HCT116 (cell line): ENCODE measurements around the gene GPR26.

Source experiments
- CEBPB ChIP-seq: IDR thresholded peaks from 2 replicates; pipeline ENCODE4 v1.6.1; 2012; ENCODE audit warnings: low read depth
- EZH2 ChIP-seq: fragments of 200-600 bp; sonication (generic); IDR thresholded peaks from 2 replicates; pipeline ENCODE4 v1.6.1; 2017; ENCODE audit warnings: antibody characterized with exemption, mixed run types
- EZH2phosphoT487 ChIP-seq: fragments of 200-600 bp; IDR thresholded peaks from 2 replicates; pipeline ENCODE4 v1.6.1; 2018; ENCODE audit warnings: antibody characterized with exemption, borderline replicate concordance
- JUND ChIP-seq: IDR thresholded peaks from 2 replicates; pipeline ENCODE4 v1.6.1; 2012
- POLR2A ChIP-seq: IDR thresholded peaks from 2 replicates; pipeline ENCODE4 v1.7.0; 2011; ENCODE audit warnings: borderline replicate concordance; ENCODE audit not compliant: insufficient read depth, insufficient read length; ENCODE audit errors: extremely low read depth
- POLR2AphosphoS5 ChIP-seq: IDR thresholded peaks from 2 replicates; pipeline ENCODE4 v1.6.1; 2011; ENCODE audit warnings: mild to moderate bottlenecking, low read depth, low read length, moderate library complexity
- RAD21 ChIP-seq: IDR thresholded peaks from 2 replicates; pipeline ENCODE4 v1.6.1; 2012; ENCODE audit warnings: low read depth, mild to moderate bottlenecking
- SP1 ChIP-seq: IDR thresholded peaks from 2 replicates; pipeline ENCODE4 v1.6.1; 2012; ENCODE audit warnings: low read depth
- TCF7L2 ChIP-seq: IDR thresholded peaks from 2 replicates; pipeline ENCODE4 v1.7.0; 2011; ENCODE audit warnings: borderline replicate concordance, inconsistent platforms; ENCODE audit not compliant: insufficient read depth, insufficient read length; ENCODE audit errors: extremely low read depth
- ZNF274 ChIP-seq: fragments of 200-500 bp; sonication (Bioruptor generic); IDR thresholded peaks from 2 replicates; pipeline ENCODE4 v1.6.1; 2014; ENCODE audit warnings: mild to moderate bottlenecking, low read depth, low read length, inconsistent platforms
- TF ChIP-seq, protein P1 (sequence below), 3 experiments: fragments of 200-600 bp in 1 of 3; sonication (generic) in 1 of 3; IDR thresholded peaks in 2 of 3; conservative IDR thresholded peaks in 1 of 3; 2 replicates each; pipeline ENCODE4 v1.5.1; 2012 to 2017; ENCODE audit warnings: low read depth in 2 of 3, low read length in 2 of 3, antibody characterized with exemption in 1 of 3, borderline replicate concordance in 1 of 3, control low read depth in 1 of 3, mild to moderate bottlenecking in 1 of 3, mixed read lengths in 1 of 3, mixed run types in 1 of 3, moderate library complexity in 1 of 3; ENCODE audit not compliant: insufficient read depth in 1 of 3

DNA sequence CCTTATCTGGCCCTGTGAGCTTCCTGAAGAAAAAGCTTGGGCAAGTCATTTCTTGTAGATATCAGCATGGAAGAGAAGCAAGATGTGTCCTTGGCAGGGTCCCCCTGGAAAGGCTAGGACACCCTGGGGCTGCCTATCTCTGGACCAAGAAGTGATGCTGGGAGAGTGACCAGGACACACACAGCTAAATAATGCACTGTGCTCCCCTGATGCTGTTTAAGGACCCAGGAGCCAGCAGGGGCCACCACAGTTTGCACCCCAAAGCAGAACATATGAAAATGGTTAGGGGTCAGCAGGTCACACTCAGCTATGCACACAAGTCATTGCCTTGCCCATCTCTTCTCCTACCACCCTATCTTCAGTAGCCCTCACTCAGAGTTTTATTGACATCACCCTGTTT lies 47.9 kb upstream of the GPR26 start:
- TF ChIP-seq ZNF274: no peak
- TF ChIP-seq RAD21: no peak
- no peak for TF ChIP-seq JUND
- no peak for TF ChIP-seq CEBPB
- no peak for TF ChIP-seq SP1
- TF ChIP-seq, protein P1, sequence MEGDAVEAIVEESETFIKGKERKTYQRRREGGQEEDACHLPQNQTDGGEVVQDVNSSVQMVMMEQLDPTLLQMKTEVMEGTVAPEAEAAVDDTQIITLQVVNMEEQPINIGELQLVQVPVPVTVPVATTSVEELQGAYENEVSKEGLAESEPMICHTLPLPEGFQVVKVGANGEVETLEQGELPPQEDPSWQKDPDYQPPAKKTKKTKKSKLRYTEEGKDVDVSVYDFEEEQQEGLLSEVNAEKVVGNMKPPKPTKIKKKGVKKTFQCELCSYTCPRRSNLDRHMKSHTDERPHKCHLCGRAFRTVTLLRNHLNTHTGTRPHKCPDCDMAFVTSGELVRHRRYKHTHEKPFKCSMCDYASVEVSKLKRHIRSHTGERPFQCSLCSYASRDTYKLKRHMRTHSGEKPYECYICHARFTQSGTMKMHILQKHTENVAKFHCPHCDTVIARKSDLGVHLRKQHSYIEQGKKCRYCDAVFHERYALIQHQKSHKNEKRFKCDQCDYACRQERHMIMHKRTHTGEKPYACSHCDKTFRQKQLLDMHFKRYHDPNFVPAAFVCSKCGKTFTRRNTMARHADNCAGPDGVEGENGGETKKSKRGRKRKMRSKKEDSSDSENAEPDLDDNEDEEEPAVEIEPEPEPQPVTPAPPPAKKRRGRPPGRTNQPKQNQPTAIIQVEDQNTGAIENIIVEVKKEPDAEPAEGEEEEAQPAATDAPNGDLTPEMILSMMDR (IDR thresholded peaks at IDR 0.05 in 2 of 3, conservative IDR thresholded peaks at IDR 0.05 in 1 of 3; ENCODE audit: borderline replicate concordance in 1 of 3, insufficient read depth in 1 of 3, low read depth in 2 of 3, low read length in 2 of 3): no peak
- no peak for TF ChIP-seq EZH2phosphoT487
- TF ChIP-seq POLR2AphosphoS5: no peak
- no peak for TF ChIP-seq POLR2A
- TF ChIP-seq EZH2: no peak
- TF ChIP-seq TCF7L2: no peak
